K562 (cell line): ENCODE results near the gene MAP4K4. TPM values are rescaled to one million over a fixed set of nuclear protein-coding genes. Genes with fewer than 3 reads are reported as not detected.

Experiments used
- ATAC-seq: fragments of 200-7000 bp; cut with Tn5 transposase; 3 replicates; pipeline ENCODE4 v1.9.1; 2020; ENCODE audit warnings: moderate library complexity
- BruUV-seq: library from RNA; stranded (reverse); fragments of 400-500 nt; replicated peaks from 2 replicates; lab custom pipeline; 2021; lab: Mats Ljungman, UMichigan
- CTCF ChIA-PET: fragments of 300-600 bp; formaldehyde crosslinking; extraction: SDS; loops from one replicate; lab custom pipeline; 2021; ENCODE audit warnings: low intra/inter-chr PET ratio; lab: Yijun Ruan, JAX
- POLR2A ChIA-PET: fragments of 300-600, 350-650 bp; sonication (Branson Sonifier 250); formaldehyde crosslinking; extraction: SDS; loops from one replicate; lab custom pipeline; 2021; ENCODE audit warnings: antibody characterized with exemption, inconsistent platforms; lab: Yijun Ruan, JAX
- DNase-seq, 4 experiments: peaks; one replicate each; pipeline versions ENCODE4 v3.0.0 to v3.0.0-alpha.2; 2011 to 2018; ENCODE audit warnings: low spot score in 3 of 4, mixed read lengths in 3 of 4; ENCODE audit errors: extremely low read depth in 1 of 4
- FAIRE-seq: peaks from 2 replicates; lab custom pipeline; 2011; peaks lifted over from hg19 to GRCh38; lab: Jason Lieb, UNC
- H2AFZ ChIP-seq: 2 replicates; pipeline ENCODE4 v1.6.0; 2011; ENCODE audit warnings: low read depth, low read length, control low read depth, inconsistent platforms
- H3K27ac ChIP-seq: fragments of 200-600 bp; 3 replicates; pipeline ENCODE4 v1.8.0; 2011; ENCODE audit warnings: low read depth, mild to moderate bottlenecking, control low read depth, inconsistent platforms, low read length, moderate library complexity, mixed read lengths; ENCODE audit errors: extremely low read depth
- H3K27me3 ChIP-seq, 2 experiments: fragments of 300-600 bp in 1 of 2; 2 replicates in 1 of 2; 3 replicates in 1 of 2; pipeline versions ENCODE4 v1.6.0 to v1.8.0; 2011; ENCODE audit warnings: inconsistent platforms in 2 of 2, low read length in 2 of 2, mild to moderate bottlenecking in 1 of 2, mixed read lengths in 1 of 2, moderate library complexity in 1 of 2; ENCODE audit not compliant: control insufficient read depth in 2 of 2, insufficient read depth in 2 of 2
- H3K36me3 ChIP-seq: fragments of 300-600 bp; 3 replicates; pipeline ENCODE4 v1.8.0; 2011; ENCODE audit warnings: mild to moderate bottlenecking, low read length, inconsistent platforms; ENCODE audit not compliant: control insufficient read depth, insufficient read depth
- H3K4me1 ChIP-seq, 2 experiments: fragments of 200-600 bp in 1 of 2; replicated peaks in 1 of 2; 2 replicates in 1 of 2; 3 replicates in 1 of 2; pipeline versions ENCODE4 v1.5.1 to v1.8.0; 2011; ENCODE audit warnings: inconsistent platforms in 2 of 2, low read length in 2 of 2, mild to moderate bottlenecking in 1 of 2, mixed read lengths in 1 of 2, moderate library complexity in 1 of 2; ENCODE audit not compliant: control insufficient read depth in 2 of 2, insufficient read depth in 2 of 2
- H3K4me2 ChIP-seq: 2 replicates; pipeline ENCODE4 v1.6.1; 2011; ENCODE audit warnings: low read length, control low read depth, inconsistent platforms, mixed read lengths; ENCODE audit not compliant: insufficient read depth
- H3K4me3 ChIP-seq: fragments of 200-600 bp; sonication (generic), shearing (Covaris generic); 2 replicates; pipeline ENCODE4 v1.5.1; 2016; ENCODE audit warnings: control low read depth, inconsistent platforms
- H3K79me2 ChIP-seq: fragments of 200-600 bp; 3 replicates; pipeline ENCODE4 v1.8.0; 2011; ENCODE audit warnings: low read length, inconsistent platforms; ENCODE audit not compliant: control insufficient read depth, insufficient read depth
- H3K9ac ChIP-seq, 2 experiments: 2 replicates each; pipeline versions ENCODE4 v1.6.0 to v1.6.1; 2011; ENCODE audit warnings: low read depth in 2 of 2, low read length in 2 of 2, control low read depth in 1 of 2, inconsistent platforms in 1 of 2, mild to moderate bottlenecking in 1 of 2, mixed read lengths in 1 of 2; ENCODE audit not compliant: insufficient read depth in 1 of 2
- H3K9me1 ChIP-seq: one replicate; pipeline ENCODE4 v1.6.0; 2011; ENCODE audit warnings: inconsistent platforms, mild to moderate bottlenecking, low read length, moderate library complexity; ENCODE audit not compliant: control insufficient read depth, insufficient read depth
- H3K9me3 ChIP-seq: replicated peaks from 2 replicates; pipeline ENCODE4 v1.5.1; 2011; ENCODE audit warnings: low read depth, low read length, inconsistent platforms; ENCODE audit not compliant: control insufficient read depth, insufficient read depth
- H4K20me1 ChIP-seq: replicated peaks from 2 replicates; pipeline ENCODE4 v1.6.1; 2011; ENCODE audit warnings: low read length, inconsistent platforms, mixed read lengths; ENCODE audit not compliant: control insufficient read depth, insufficient read depth
- BHLHE40 ChIP-seq: IDR thresholded peaks from 2 replicates; pipeline ENCODE4 v1.6.1; 2011; ENCODE audit warnings: low read length, improper control_type of control experiment
- CLOCK ChIP-seq: fragments of 250-450 bp; sonication (Bioruptor Pico); IDR thresholded peaks from 2 replicates; pipeline ENCODE4 v1.4.0; 2020; ENCODE audit warnings: mild to moderate bottlenecking, moderate library complexity, borderline replicate concordance
- FOSL1 ChIP-seq: fragments of 200-800 bp; sonication (Bioruptor generic); conservative IDR thresholded peaks from 2 replicates; pipeline ENCODE4 v1.6.1; 2016; ENCODE audit warnings: missing genetic modification characterization, missing compliant biosample characterization
- JUN ChIP-seq, 2 experiments: sonication (generic) in 1 of 2; formaldehyde crosslinking in 1 of 2; IDR thresholded peaks; 2 replicates each; pipeline versions ENCODE4 v1.6.1 to v1.8.0; 2012 to 2022; ENCODE audit warnings: borderline replicate concordance in 2 of 2, mild to moderate bottlenecking in 2 of 2, improper control_type of control experiment in 1 of 2, low read depth in 1 of 2, low read length in 1 of 2, missing genetic modification reagents in 1 of 2
- PATZ1 ChIP-seq: fragments of 250-450 bp; sonication (Bioruptor Pico); IDR thresholded peaks from 2 replicates; pipeline ENCODE4 v1.5.0; 2020; ENCODE audit warnings: mild to moderate bottlenecking, borderline replicate concordance
- PRMT5 ChIP-seq: sonication (generic); formaldehyde crosslinking; IDR thresholded peaks from 2 replicates; pipeline ENCODE4 v1.5.0; 2020; ENCODE audit warnings: missing genetic modification reagents
- XRCC5 ChIP-seq: fragments of 200-400 bp; formaldehyde crosslinking; IDR thresholded peaks from 2 replicates; pipeline ENCODE4 v1.6.1; 2017; ENCODE audit warnings: low read depth, mild to moderate bottlenecking, low read length
- ZBTB43 ChIP-seq: sonication (generic); formaldehyde crosslinking; IDR thresholded peaks from 2 replicates; pipeline ENCODE4 v1.8.0; 2023; ENCODE audit warnings: mild to moderate bottlenecking, missing genetic modification reagents
- ZFP91 ChIP-seq: sonication (generic); formaldehyde crosslinking; IDR thresholded peaks from 2 replicates; pipeline ENCODE4 v1.8.0; 2022; ENCODE audit warnings: mild to moderate bottlenecking, missing genetic modification reagents
- ZKSCAN1 ChIP-seq: fragments of 150-350 bp; IDR thresholded peaks from 2 replicates; pipeline ENCODE4 v1.6.1; 2016; ENCODE audit warnings: low read depth, low read length
- ZNF239 ChIP-seq: fragments of 250-450 bp; sonication (Bioruptor Pico); IDR thresholded peaks from 2 replicates; pipeline ENCODE4 v1.4.0; 2020; ENCODE audit warnings: mild to moderate bottlenecking
- WGBS: fragments of 100-300 bp; shearing (Covaris generic); methylation state at CpG from one replicate; pipeline ENCODE4 v1.1.6; 2016; ENCODE audit warnings: low coverage, mixed read lengths; ENCODE audit not compliant: insufficient coverage; ENCODE audit errors: missing lambda C conversion rate; 5-methylcytosine and 5-hydroxymethylcytosine counted together
- in situ Hi-C: fragments of 300-500 bp; cut with MboI; formaldehyde crosslinking; loops from 4 replicates; pipeline ENCODE4 v1.15.0; 2018; ENCODE audit warnings: inconsistent platforms, mixed read lengths
- intact Hi-C: fragments of 100-400 bp; cut with micrococcal nuclease; formaldehyde crosslinking; loops from 2 replicates; pipeline ENCODE4 v1.14.2; 2022
- polyA plus RNA-seq, 8 experiments: library from polyadenylated mRNA; depleted of rRNA in 4 of 8; stranded (reverse) in 5 of 8; unstranded in 3 of 8; fragments of >200 nt; fragmentation: Nextera tagmentation in 2 of 8; fragmentation: Illumina TruSeq in 1 of 8; extraction: Ambion mirVana in 2 of 8; extraction: Trizol in 1 of 8; gene quantifications; 2 replicates each; pipeline versions ENCODE4 v1.2.1 to v1.2.3, GENCODE V29; 2011 to 2014; ENCODE audit warnings: inconsistent platforms in 1 of 8, missing spikeins in 1 of 8
- total RNA-seq, 7 experiments: library from RNA; depleted of rRNA in 6 of 7; stranded (reverse); fragments of >200 nt in 6 of 7; fragmentation: Illumina TruSeq in 2 of 7; extraction: Trizol in 2 of 7; gene quantifications; 2 replicates each; pipeline versions ENCODE4 v1.2.1 to v1.2.3, GENCODE V29; 2011 to 2021; ENCODE audit warnings: low replicate concordance in 1 of 7

The MAP4K4 gene
- total and polyA plus RNA-seq, 9 of the 15 experiments (the other 6 are each of a cell fraction or from before 2014, with no cell fraction given): 7.6 to 76.4 (median 50.6) TPM

- Histone ChIP-seq H2AFZ (no peak overlapping the region), H3K79me2 (peaks cover 62% of the 10 kb centered on the region), H3K4me1 (peaks cover 5 to 8% of the 10 kb centered on the region in 2 experiments; a peak in 3 of 5 replicates), H3K36me3 (no peaks in the 10 kb centered on the region), H3K27ac (no peak overlapping the region), H3K4me3 (no peak overlapping the region), H3K27me3 (no peaks in the 10 kb centered on the region), H3K4me2 (no peak overlapping the region), H3K9me3 (no peaks in the 10 kb centered on the region; the same call in 1 of the 2 replicates), H3K9me1 (no peaks in the 10 kb centered on the region), H3K9ac (no peak overlapping the region), H4K20me1 (peaks cover 6% of the 10 kb centered on the region)
- ChIA-PET POLR2A (interaction anchor here (0.6 kb wide), 1 partner anchor 442 kb away, joined by 3 read pairs; no protein-coding TSS in a partner anchor), CTCF (interaction anchor here (0.6 kb wide), 1 partner anchor 494 kb away, joined by 4 read pairs; no protein-coding TSS in a partner anchor)
- ATAC-seq (no peak), FAIRE-seq (no peak), DNase-seq (no peak)
- no TSS peak for BruUV-seq
- TF ChIP-seq FOSL1 (tag) (no peak), CLOCK (CRISPR knock-in tag) (no peak), ZFP91 (CRISPR knock-in tag) (no peak), XRCC5 (no peak), PRMT5 (no peak), ZBTB43 (CRISPR knock-in tag) (no peak), PATZ1 (CRISPR knock-in tag) (no peak), ZNF239 (CRISPR knock-in tag) (no peak), JUN (IDR thresholded peaks at IDR 0.05; ENCODE audit: borderline replicate concordance, low read depth, low read length) (no peak), JUN (CRISPR knock-in tag; IDR thresholded peaks at IDR 0.05; ENCODE audit: borderline replicate concordance) (no peak), BHLHE40 (no peak), ZKSCAN1 (no peak)
- 78% methylated on average over 3 of the region's 3 CpGs for whole genome bisulfite sequencing
- intact Hi-C loops (no loop called here), in situ Hi-C loops (no loop called here)
These were observed 58.8 kb downstream of the MAP4K4 start for GRCh38 chr2:101756266-101756665.
